Activated naive CD8-positive, alpha-beta T cell treated with anti-CD3 and anti-CD28 coated beads for 36 hours (primary cell): ENCODE data around the gene LGALS13. TPM values are rescaled to one million over a fixed set of nuclear protein-coding genes. Genes with fewer than 3 reads are reported as not detected.
A peak's percentile ranks its signal among the peaks of the same experiment; 100 is the strongest.
"Not testable (repeated sequence)": the region's sequence is repeated elsewhere in the genome, so short reads cannot be mapped to it uniquely, and the experiment has no call there.

Source experiments
- DNase-seq: peaks from one replicate; pipeline ENCODE4 v3.0.0; 2021
- H3K27ac Mint-ChIP-seq: one replicate; pipeline ENCODE4 v1.8.0; 2022; ENCODE audit warnings: mild to moderate bottlenecking, moderate library complexity, mixed read lengths
- H3K27me3 Mint-ChIP-seq: one replicate; pipeline ENCODE4 v1.8.0; 2022; ENCODE audit warnings: mild to moderate bottlenecking, mixed read lengths
- H3K36me3 Mint-ChIP-seq: one replicate; pipeline ENCODE4 v1.8.0; 2021; ENCODE audit warnings: mild to moderate bottlenecking, mixed read lengths
- H3K4me1 Mint-ChIP-seq: one replicate; pipeline ENCODE4 v1.8.0; 2021; ENCODE audit warnings: mixed read lengths
- H3K4me3 Mint-ChIP-seq: one replicate; pipeline ENCODE4 v1.8.0; 2022; ENCODE audit warnings: mild to moderate bottlenecking, moderate library complexity, mixed read lengths
- H3K9me3 Mint-ChIP-seq: one replicate; pipeline ENCODE4 v1.8.0; 2022; ENCODE audit warnings: mixed read lengths
- total RNA-seq, 2 experiments: library from RNA; stranded (reverse); gene quantifications; one replicate each; pipeline ENCODE4 v1.2.3, GENCODE V29; 2021

The LGALS13 gene
- total RNA-seq, 2 experiments from 2014 or later, result not detected

GRCh38 chr19:39595950-39596349 is 6.4 kb upstream of the LGALS13 start:
- Mint-ChIP-seq H3K27me3 (peaks cover 63% of the 10 kb centered on the region), H3K9me3 (peaks cover 3% of the 10 kb centered on the region), H3K36me3 (no peaks in the 10 kb centered on the region), H3K4me3 (no peak overlapping the region), H3K27ac (no peak overlapping the region), H3K4me1 (no peaks in the 10 kb centered on the region)
- DNase-seq, result no peak

GRCh38 chr19:39596911-39597310 is 5.4 kb upstream of the LGALS13 start:
- H3K27ac Mint-ChIP-seq, result no peak overlapping the region
- DNase-seq, result no peak
- H3K4me3 Mint-ChIP-seq, result no peak overlapping the region
- no peaks in the 10 kb centered on the region for H3K4me1 Mint-ChIP-seq
- no peaks in the 10 kb centered on the region for H3K36me3 Mint-ChIP-seq
- H3K27me3 Mint-ChIP-seq, result peaks cover 66% of the 10 kb centered on the region
- H3K9me3 Mint-ChIP-seq, result peaks cover 3% of the 10 kb centered on the region

- peak; percentile 15 for DNase-seq
- peaks cover 5% of the 10 kb centered on the region for H3K4me1 Mint-ChIP-seq
- peaks cover 71% of the 10 kb centered on the region for H3K27me3 Mint-ChIP-seq
- no peaks in the 10 kb centered on the region for H3K36me3 Mint-ChIP-seq
- no peak overlapping the region for H3K27ac Mint-ChIP-seq
- H3K4me3 Mint-ChIP-seq, result no peak overlapping the region
- H3K9me3 Mint-ChIP-seq, result peaks cover 3% of the 10 kb centered on the region
Measured at GRCh38 chr19:39599116-39599515, 3.2 kb upstream of the LGALS13 start.

- H3K27me3 Mint-ChIP-seq, result peaks cover 39% of the 10 kb centered on the region
- H3K4me3 Mint-ChIP-seq, result no peak overlapping the region
- no peak for DNase-seq
- H3K4me1 Mint-ChIP-seq, result peaks cover 5% of the 10 kb centered on the region
- peaks cover 3% of the 10 kb centered on the region for H3K9me3 Mint-ChIP-seq
- H3K36me3 Mint-ChIP-seq, result no peaks in the 10 kb centered on the region
- no peak overlapping the region for H3K27ac Mint-ChIP-seq
Measured at GRCh38 chr19:39603825-39604224, 1.5 kb downstream of the LGALS13 start.

- no peaks in the 10 kb centered on the region for H3K9me3 Mint-ChIP-seq
- DNase-seq, result no peak
- peaks cover 15% of the 10 kb centered on the region for H3K27me3 Mint-ChIP-seq
- no peaks in the 10 kb centered on the region for H3K36me3 Mint-ChIP-seq
- peaks cover 5% of the 10 kb centered on the region for H3K4me1 Mint-ChIP-seq
- no peak overlapping the region for H3K27ac Mint-ChIP-seq
- H3K4me3 Mint-ChIP-seq, result no peak overlapping the region
Measured at GRCh38 chr19:39607021-39607420, 4.7 kb downstream of the LGALS13 start.

GRCh38 chr19:39607561-39607960 is 5.2 kb downstream of the LGALS13 start:
- Mint-ChIP-seq H3K4me3 (no peak overlapping the region), H3K9me3 (no peaks in the 10 kb centered on the region), H3K27me3 (peaks cover 13% of the 10 kb centered on the region), H3K4me1 (peaks cover 5% of the 10 kb centered on the region), H3K27ac (no peak overlapping the region), H3K36me3 (no peaks in the 10 kb centered on the region)
- DNase-seq, result no peak

GRCh38 chr19:39613597-39613996 is 11.3 kb downstream of the LGALS13 start:
- H3K27me3 Mint-ChIP-seq, result peaks cover 6% of the 10 kb centered on the region
- H3K9me3 Mint-ChIP-seq, result peaks cover 4% of the 10 kb centered on the region
- H3K4me3 Mint-ChIP-seq, result no peak overlapping the region
- H3K36me3 Mint-ChIP-seq, result no peaks in the 10 kb centered on the region
- no peaks in the 10 kb centered on the region for H3K4me1 Mint-ChIP-seq
- no peak for DNase-seq
- no peak overlapping the region for H3K27ac Mint-ChIP-seq

GRCh38 chr19:39617745-39618144 is 15.4 kb downstream of the LGALS13 start:
- no peak overlapping the region for H3K27ac Mint-ChIP-seq
- no peak overlapping the region for H3K4me3 Mint-ChIP-seq
- no peak for DNase-seq
- peaks cover 47% of the 10 kb centered on the region for H3K27me3 Mint-ChIP-seq
- peaks cover 4% of the 10 kb centered on the region for H3K9me3 Mint-ChIP-seq
- no peaks in the 10 kb centered on the region for H3K36me3 Mint-ChIP-seq
- H3K4me1 Mint-ChIP-seq, result no peaks in the 10 kb centered on the region

- Mint-ChIP-seq H3K4me3 (no peak overlapping the region), H3K27ac (no peak overlapping the region), H3K4me1 (no peaks in the 10 kb centered on the region), H3K36me3 (no peaks in the 10 kb centered on the region), H3K27me3 (peaks cover 69% of the 10 kb centered on the region), H3K9me3 (no peaks in the 10 kb centered on the region)
- DNase-seq, result no peak
Measured at GRCh38 chr19:39623946-39624345, 21.6 kb downstream of the LGALS13 start.

- H3K4me3 Mint-ChIP-seq, DNase-seq, H3K9me3 Mint-ChIP-seq, H3K27ac Mint-ChIP-seq, H3K36me3 Mint-ChIP-seq, H3K4me1 Mint-ChIP-seq: not testable (repeated sequence)
- peaks cover 45% of the 10 kb centered on the region for H3K27me3 Mint-ChIP-seq
Measured at GRCh38 chr19:39627631-39628030, 25.3 kb downstream of the LGALS13 start.

GRCh38 chr19:39631178-39631577 is 28.9 kb downstream of the LGALS13 start:
- DNase-seq, result no peak
- Mint-ChIP-seq H3K4me3 (no peak overlapping the region), H3K4me1 (no peaks in the 10 kb centered on the region), H3K9me3 (peaks cover 2% of the 10 kb centered on the region), H3K27me3 (peaks cover 49% of the 10 kb centered on the region), H3K36me3 (no peaks in the 10 kb centered on the region), H3K27ac (no peak overlapping the region)

- no peaks in the 10 kb centered on the region for H3K36me3 Mint-ChIP-seq
- peaks cover 49% of the 10 kb centered on the region for H3K27me3 Mint-ChIP-seq
- H3K4me3 Mint-ChIP-seq, result no peak overlapping the region
- no peak for DNase-seq
- H3K9me3 Mint-ChIP-seq, result peaks cover 2% of the 10 kb centered on the region
- H3K4me1 Mint-ChIP-seq, result no peaks in the 10 kb centered on the region
- no peak overlapping the region for H3K27ac Mint-ChIP-seq
Measured at GRCh38 chr19:39631626-39632025, 29.3 kb downstream of the LGALS13 start.

- H3K27me3 Mint-ChIP-seq, result peaks cover 79% of the 10 kb centered on the region
- no peak for DNase-seq
- H3K4me3 Mint-ChIP-seq, result no peak overlapping the region
- H3K27ac Mint-ChIP-seq, result no peak overlapping the region
- no peaks in the 10 kb centered on the region for H3K36me3 Mint-ChIP-seq
- H3K4me1 Mint-ChIP-seq, result no peaks in the 10 kb centered on the region
- peaks cover 2% of the 10 kb centered on the region for H3K9me3 Mint-ChIP-seq
Measured at GRCh38 chr19:39637891-39638290, 35.6 kb downstream of the LGALS13 start.

GRCh38 chr19:39641773-39642172 is 39.4 kb downstream of the LGALS13 start:
- Mint-ChIP-seq H3K27ac (no peak overlapping the region), H3K27me3 (peaks cover 66% of the 10 kb centered on the region), H3K9me3 (no peaks in the 10 kb centered on the region), H3K4me1 (no peaks in the 10 kb centered on the region), H3K4me3 (no peak overlapping the region), H3K36me3 (no peaks in the 10 kb centered on the region)
- DNase-seq, result no peak

- Mint-ChIP-seq H3K4me1 (no peaks in the 10 kb centered on the region), H3K9me3 (no peaks in the 10 kb centered on the region), H3K4me3 (no peak overlapping the region), H3K27ac (no peak overlapping the region), H3K36me3 (no peaks in the 10 kb centered on the region), H3K27me3 (peaks cover 64% of the 10 kb centered on the region)
- no peak for DNase-seq
Measured at GRCh38 chr19:39643591-39643990, 41.3 kb downstream of the LGALS13 start.

- no peaks in the 10 kb centered on the region for H3K36me3 Mint-ChIP-seq
- peaks cover 70% of the 10 kb centered on the region for H3K27me3 Mint-ChIP-seq
- H3K27ac Mint-ChIP-seq, result no peak overlapping the region
- no peaks in the 10 kb centered on the region for H3K9me3 Mint-ChIP-seq
- no peak overlapping the region for H3K4me3 Mint-ChIP-seq
- DNase-seq, result peak; percentile 14
- no peaks in the 10 kb centered on the region for H3K4me1 Mint-ChIP-seq
Measured at GRCh38 chr19:39645800-39646411, 43.6 kb downstream of the LGALS13 start.
